Measurements from ENCODE around the gene B3GALT6.

DNA sequence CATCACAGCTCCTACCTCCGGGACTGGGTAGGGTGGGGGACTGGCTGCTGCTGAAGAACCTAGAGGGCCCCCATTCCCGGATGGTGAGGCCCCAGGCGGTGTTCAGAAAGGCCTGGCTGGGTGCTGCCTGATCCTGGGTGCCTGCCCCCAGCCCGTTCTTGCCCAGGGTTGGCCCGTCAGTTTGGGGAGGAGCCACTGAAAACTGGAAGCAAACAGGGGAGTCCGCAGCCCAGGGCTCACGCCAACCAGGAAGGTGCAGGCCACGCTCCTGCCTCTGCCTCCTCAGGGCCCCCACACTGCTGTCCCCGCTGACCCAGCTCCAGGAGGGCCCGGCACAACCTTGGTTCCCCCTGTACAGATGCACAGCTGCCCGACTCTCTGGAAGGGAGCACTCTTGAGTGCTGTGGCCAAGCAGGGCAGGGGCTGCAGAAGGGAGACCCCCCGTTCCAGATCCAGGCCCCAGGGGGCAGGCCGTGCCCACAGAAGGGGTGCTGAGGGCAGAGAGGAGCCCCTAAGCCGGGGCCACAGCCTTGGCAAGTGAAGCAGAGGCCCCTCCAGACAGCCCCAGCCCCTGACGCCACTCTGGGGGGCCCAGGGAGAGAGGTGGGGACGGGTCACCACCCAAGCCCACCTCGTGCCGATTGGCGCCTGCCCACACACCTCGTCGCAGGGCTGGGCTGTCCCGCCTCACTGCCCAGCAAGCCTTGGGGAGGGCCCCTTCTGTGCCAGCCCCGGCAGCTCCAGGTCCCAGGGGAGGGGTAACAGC is 9.0 kb downstream of the B3GALT6 start:
- TF ChIP-seq, protein P1, sequence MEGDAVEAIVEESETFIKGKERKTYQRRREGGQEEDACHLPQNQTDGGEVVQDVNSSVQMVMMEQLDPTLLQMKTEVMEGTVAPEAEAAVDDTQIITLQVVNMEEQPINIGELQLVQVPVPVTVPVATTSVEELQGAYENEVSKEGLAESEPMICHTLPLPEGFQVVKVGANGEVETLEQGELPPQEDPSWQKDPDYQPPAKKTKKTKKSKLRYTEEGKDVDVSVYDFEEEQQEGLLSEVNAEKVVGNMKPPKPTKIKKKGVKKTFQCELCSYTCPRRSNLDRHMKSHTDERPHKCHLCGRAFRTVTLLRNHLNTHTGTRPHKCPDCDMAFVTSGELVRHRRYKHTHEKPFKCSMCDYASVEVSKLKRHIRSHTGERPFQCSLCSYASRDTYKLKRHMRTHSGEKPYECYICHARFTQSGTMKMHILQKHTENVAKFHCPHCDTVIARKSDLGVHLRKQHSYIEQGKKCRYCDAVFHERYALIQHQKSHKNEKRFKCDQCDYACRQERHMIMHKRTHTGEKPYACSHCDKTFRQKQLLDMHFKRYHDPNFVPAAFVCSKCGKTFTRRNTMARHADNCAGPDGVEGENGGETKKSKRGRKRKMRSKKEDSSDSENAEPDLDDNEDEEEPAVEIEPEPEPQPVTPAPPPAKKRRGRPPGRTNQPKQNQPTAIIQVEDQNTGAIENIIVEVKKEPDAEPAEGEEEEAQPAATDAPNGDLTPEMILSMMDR (IDR thresholded peaks at IDR 0.05): no peak
- TF ChIP-seq EZH2 (IDR thresholded peaks at IDR 0.05) (no peak), EZH2phosphoT487 (IDR thresholded peaks at IDR 0.05) (no peak)
